Stimulated activated CD8-positive, alpha-beta memory T cell treated with anti-CD3 and anti-CD28 coated beads, Interleukin-7, amount 100 ng/mL, for 48 hours (primary cell): ENCODE measurements around the gene AIDA.

Experiments used
- DNase-seq, 2 donors: peaks; one replicate each; pipeline ENCODE4 v3.0.0-alpha.2; 2020; ENCODE audit warnings: low read depth in 1 of 2; ENCODE audit errors: extremely low read depth in 1 of 2

AIDA gene

DNA sequence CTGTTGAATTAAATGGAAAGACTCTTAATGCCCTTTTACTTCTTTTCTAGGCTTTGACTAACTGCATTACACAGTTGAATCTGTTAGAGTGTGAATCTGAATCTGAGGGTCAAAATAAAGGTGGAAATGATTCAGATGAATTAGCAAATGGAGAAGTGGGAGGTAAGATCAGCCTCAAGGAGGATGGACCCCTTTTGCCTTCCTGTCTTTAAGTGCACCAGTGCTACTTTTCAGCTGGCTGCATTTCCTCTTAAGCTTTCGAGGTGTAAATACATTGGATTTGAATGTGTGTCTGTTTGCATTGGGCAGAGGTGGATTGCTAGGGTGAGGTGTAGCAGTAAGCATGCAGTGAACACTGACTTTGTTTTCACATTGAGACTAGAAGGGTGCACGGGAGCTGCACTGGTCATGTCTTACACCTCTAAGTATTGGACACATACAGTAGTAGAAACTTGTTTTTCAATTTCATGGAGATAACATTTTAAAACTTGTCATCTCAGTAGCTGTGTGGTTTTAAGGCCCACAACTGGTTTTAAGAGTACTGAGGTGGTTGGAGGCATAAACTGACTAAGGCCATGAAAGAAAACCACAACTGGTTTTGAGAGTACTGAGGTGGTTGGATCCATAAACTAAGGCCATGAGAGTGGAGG is 59.0 kb downstream of the AIDA start:
- peak in 1 of 2 donors; percentile 8 for DNase-seq

GRCh38 chr1:222652676-222653075 is 59.6 kb downstream of the AIDA start:
- no peak for DNase-seq

DNA sequence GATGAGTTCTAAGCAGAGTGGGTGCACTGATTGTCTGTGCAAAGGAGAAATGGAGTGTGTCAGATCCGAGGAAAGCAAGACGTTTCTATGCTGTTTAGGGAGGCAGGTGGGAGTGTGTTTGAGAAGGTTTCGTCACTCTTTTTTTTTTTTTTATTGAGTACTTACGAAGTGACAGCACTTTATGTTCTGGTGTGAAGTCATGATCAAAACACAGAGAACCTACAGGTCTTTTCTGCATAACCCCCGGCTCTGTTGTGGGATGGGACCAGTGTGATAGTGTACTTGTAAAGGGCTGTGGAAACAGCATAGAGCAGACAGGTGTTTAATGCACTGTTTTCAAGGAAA is 67.7 kb downstream of the AIDA start:
- DNase-seq, result no peak

DNA sequence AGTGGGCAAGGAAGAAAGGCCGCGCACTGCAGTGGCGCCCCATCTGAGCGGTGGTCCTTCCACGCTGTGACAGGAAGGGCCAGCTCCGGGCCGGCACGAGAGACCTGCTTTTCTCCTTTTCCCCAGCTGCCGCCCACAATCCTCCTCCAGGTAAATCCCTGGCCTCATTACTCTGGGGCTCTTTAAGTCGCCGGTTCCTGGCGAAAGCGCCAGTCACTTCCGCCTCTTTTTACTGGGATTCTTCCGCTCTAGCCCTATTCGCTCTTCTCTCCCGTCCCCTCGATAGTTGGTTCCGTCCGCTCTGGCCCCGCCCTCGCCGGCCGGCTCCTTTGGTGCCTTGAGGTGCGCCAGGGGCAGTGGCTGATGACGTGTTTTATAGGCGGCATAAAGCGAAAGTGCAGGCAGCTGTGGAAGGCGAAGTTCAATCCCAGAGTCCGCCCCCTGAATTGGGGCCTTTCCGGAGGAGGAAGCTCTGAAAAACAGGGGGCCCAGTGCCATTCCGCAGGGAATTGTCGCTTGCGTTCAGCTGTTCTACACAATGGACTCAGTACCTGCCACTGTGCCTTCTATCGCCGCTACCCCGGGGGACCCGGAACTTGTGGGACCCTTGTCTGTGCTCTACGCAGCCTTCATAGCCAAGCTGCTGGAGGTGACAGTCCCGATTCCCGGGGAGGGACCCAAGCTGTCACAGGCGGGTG is 68.2 kb downstream of the AIDA start:
- peak; percentile 92 to 95 for DNase-seq

DNA sequence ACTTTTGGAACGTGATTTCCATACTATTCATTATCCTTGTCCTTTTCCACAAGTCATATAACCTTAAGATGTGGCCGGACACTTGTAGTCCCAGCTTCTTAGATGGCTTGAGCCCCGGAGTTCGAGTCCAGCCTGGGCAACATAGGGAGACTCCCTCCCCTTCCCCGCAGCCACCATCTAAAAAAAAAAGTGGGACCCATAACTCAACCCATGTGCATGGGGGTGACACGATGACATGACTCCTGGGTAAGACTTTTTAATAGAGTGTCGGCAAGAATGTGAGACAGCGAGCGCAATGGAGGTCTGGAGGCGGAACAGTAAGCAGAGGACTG is 68.7 kb downstream of the AIDA start:
- no peak for DNase-seq

DNA sequence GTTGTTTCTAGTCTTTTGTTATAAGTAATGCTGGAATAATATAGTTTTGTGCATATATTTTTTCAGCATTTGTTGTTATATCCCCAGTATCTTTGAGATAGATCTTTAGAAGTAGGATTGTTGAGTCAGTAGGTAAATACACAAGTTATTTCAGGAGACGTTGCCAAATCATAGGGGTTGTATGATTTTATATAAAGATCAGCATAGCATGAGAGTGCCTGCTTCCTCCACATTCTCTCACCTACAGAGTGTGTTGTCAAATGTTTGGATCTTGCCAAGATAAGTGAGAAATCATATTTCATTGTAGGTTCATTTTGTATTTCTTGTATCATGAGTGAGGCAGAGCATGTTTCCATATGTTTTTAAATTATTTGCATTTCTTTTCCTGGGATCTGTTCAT is 69.8 kb downstream of the AIDA start:
- DNase-seq, result no peak

GRCh38 chr1:222641269-222641948 is 70.9 kb downstream of the AIDA start:
- no peak for DNase-seq

DNA sequence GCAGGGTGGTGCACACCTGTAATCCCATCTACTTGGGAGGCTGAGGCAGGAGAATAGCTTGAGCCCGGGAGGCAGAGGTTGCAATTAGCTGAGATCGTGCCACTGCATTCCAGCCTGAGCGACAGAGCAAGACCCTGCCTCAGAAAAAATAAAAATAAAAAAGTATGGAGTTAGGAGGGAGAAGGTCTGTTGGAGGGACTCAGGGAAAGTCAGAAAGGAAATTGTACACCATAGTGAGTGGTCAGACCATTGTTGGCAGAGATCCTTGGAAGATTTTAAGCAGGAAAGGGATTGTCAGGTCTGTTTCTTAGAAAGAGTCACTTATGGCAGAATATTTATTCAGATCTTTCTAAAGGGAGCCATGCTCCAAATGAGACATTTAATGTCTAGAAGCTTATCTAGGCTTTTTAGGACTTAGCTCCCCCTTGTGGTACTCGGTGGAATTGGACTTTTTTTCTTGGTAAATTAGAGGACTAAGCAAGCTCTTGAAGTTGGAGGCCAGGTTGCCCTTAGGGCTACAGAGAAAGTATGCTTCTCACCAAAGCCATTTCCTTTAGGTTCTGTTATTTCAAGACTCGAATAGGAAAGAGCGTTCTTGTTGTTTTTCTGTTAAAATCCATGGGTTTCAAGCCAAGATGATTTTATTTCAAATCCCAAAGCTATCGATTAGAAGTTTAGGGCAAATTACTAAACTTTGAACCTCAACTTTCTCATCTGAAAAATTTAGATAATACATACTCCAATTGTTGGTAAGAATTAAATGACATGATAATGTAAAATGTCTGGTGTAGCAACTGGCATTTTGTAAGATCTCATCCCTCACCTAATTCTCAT is 77.9 kb downstream of the AIDA start:
- DNase-seq, result peak in 1 of 2 donors; percentile 33

GRCh38 chr1:222632749-222633148 is 79.5 kb downstream of the AIDA start:
- DNase-seq, result no peak

DNA sequence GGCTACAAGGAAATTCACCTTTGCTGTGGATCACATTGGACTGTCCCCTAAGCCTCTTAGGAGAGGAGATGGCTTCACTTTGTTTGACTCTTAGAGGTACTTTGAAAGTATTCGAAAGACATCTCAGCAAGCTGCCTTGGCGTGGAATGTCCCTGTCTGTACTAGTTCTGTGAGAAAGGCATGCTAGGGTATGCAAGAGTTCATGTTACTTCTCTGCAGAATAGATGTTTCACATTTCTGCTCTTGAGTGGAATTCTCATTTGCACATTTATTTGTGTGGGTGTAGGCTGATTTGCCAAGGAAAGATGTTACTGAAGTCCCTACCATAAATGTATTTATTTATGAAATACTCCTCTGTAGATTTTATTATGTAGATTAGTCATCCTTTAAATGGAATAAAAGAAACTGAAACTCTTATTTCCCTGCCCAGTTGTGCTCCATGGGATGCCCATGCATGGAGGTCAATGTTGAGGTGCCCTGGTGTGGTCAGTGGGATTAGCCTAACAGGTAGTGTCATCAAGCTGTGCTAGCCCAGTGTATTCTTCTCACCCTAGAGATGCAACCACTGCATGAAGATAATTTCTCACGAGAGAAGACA is 80.6 kb downstream of the AIDA start:
- no peak for DNase-seq

GRCh38 chr1:222629921-222630535 is 82.3 kb downstream of the AIDA start:
- no peak for DNase-seq

GRCh38 chr1:222627232-222627631 is 85.1 kb downstream of the AIDA start:
- DNase-seq, result no peak

- DNase-seq, result no peak
These were observed 88.1 kb downstream of the AIDA start for GRCh38 chr1:222624214-222624613.

- DNase-seq, result no peak
These were observed 88.8 kb downstream of the AIDA start for GRCh38 chr1:222623458-222623857.

- DNase-seq, result no peak
These were observed 89.5 kb downstream of the AIDA start for GRCh38 chr1:222622765-222623164.

DNA sequence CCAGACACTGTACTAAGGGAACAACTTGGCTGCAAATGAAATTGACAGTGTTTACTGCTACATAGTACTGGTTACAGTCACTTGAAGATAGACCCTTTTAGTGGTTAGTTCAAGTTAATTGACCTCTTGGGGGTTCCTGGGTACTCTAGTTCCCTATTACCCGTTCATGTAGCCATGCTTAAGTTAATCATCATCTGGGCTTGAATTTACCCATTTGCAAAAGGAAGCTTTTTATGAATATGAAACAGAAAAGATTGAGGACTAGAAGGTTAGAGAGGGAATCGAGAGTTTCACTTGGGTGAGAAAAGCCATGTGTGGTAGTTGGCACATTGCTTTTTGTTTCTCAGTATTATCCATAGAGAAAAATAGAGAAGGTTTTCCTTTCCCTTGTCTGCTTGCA is 91.7 kb downstream of the AIDA start:
- no peak for DNase-seq

GRCh38 chr1:222618880-222619596 is 93.3 kb downstream of the AIDA start:
- DNase-seq, result no peak
